Bronchial epithelial cell (primary cell): ENCODE results near the gene ARHGEF10L. TPM values are rescaled to one million over a fixed set of nuclear protein-coding genes. Genes with fewer than 3 reads are reported as not detected.

Experiments used
- DNase-seq: peaks from one replicate; pipeline ENCODE4 v3.0.0-alpha.2; 2010; ENCODE audit warnings: low read depth
- FAIRE-seq: peaks from 2 replicates; lab custom pipeline; 2011; peaks lifted over from hg19 to GRCh38; lab: Jason Lieb, UNC
- H3K27me3 ChIP-seq: 2 replicates; pipeline ENCODE4 v1.5.1; 2011; ENCODE audit warnings: low read length; ENCODE audit not compliant: control insufficient read depth, insufficient read depth
- H3K36me3 ChIP-seq: 2 replicates; pipeline ENCODE4 v1.5.1; 2011; ENCODE audit warnings: low read length; ENCODE audit not compliant: control insufficient read depth, insufficient read depth
- H3K4me3 ChIP-seq: 2 replicates; pipeline ENCODE4 v1.5.1; 2011; ENCODE audit warnings: mild to moderate bottlenecking, low read depth, low read length, control low read depth
- CTCF ChIP-seq: IDR thresholded peaks from 2 replicates; pipeline ENCODE4 v1.5.1; 2011; ENCODE audit warnings: mild to moderate bottlenecking, moderate library complexity, low read length, control low read depth, inconsistent platforms; ENCODE audit not compliant: insufficient read depth, severe bottlenecking
- total RNA-seq: library from RNA; depleted of rRNA; stranded (reverse); fragments of >200 nt; gene quantifications from 2 replicates; pipeline ENCODE4 v1.2.1, GENCODE V29; 2014

The ARHGEF10L gene
- total RNA-seq, 1 donor from 2014 or later, result 6.3 TPM

GRCh38 chr1:17668195-17668594 lies 128.7 kb downstream of the ARHGEF10L start:
- no peak for DNase-seq
- no peak for FAIRE-seq
- H3K4me3 ChIP-seq, result no peak overlapping the region
- peaks cover 9% of the 10 kb centered on the region for H3K36me3 ChIP-seq
- TF ChIP-seq CTCF, result no peak
- H3K27me3 ChIP-seq, result no peaks in the 10 kb centered on the region

GRCh38 chr1:17668624-17669175 lies 129.2 kb downstream of the ARHGEF10L start:
- Histone ChIP-seq H3K27me3 (no peaks in the 10 kb centered on the region), H3K4me3 (no peak overlapping the region), H3K36me3 (peaks cover 9% of the 10 kb centered on the region)
- no peak for DNase-seq
- no peak for TF ChIP-seq CTCF
- FAIRE-seq, result no peak

- no peak for TF ChIP-seq CTCF
- no peak overlapping the region for H3K4me3 ChIP-seq
- FAIRE-seq (no peak), DNase-seq (no peak)
- H3K36me3 ChIP-seq, result peaks cover 9% of the 10 kb centered on the region
- no peaks in the 10 kb centered on the region for H3K27me3 ChIP-seq
These were observed 129.8 kb downstream of the ARHGEF10L start for GRCh38 chr1:17669305-17669704.

- H3K36me3 ChIP-seq, result peaks cover 6% of the 10 kb centered on the region
- H3K27me3 ChIP-seq, result no peaks in the 10 kb centered on the region
- no peak for FAIRE-seq
- DNase-seq, result no peak
- TF ChIP-seq CTCF, result no peak
- H3K4me3 ChIP-seq, result no peak overlapping the region
These were observed 130.5 kb downstream of the ARHGEF10L start for GRCh38 chr1:17669866-17670451.

- no peak for TF ChIP-seq CTCF
- no peaks in the 10 kb centered on the region for H3K27me3 ChIP-seq
- peaks cover 3% of the 10 kb centered on the region for H3K36me3 ChIP-seq
- no peak overlapping the region for H3K4me3 ChIP-seq
- no peak for DNase-seq
- FAIRE-seq, result no peak
These were observed 131.3 kb downstream of the ARHGEF10L start for GRCh38 chr1:17670587-17671313.
